HEK293 (cell line): ENCODE data around the gene NCAPG2.
A peak's percentile ranks its signal among the peaks of the same experiment; 100 is the strongest.

Experiments used
- KLF17 ChIP-seq: fragments of 450-650 bp; formaldehyde crosslinking; IDR thresholded peaks from 2 replicates; pipeline ENCODE4 v1.5.1; 2016; ENCODE audit warnings: missing biosample characterization, missing genetic modification characterization
- PRDM10 ChIP-seq: fragments of 450-650 bp; formaldehyde crosslinking; IDR thresholded peaks from 2 replicates; pipeline ENCODE4 v1.5.1; 2016; ENCODE audit warnings: missing biosample characterization, missing genetic modification characterization
- PRDM2 ChIP-seq: fragments of 450-650 bp; formaldehyde crosslinking; IDR thresholded peaks from 2 replicates; pipeline ENCODE4 v1.5.1; 2016; ENCODE audit warnings: missing biosample characterization, missing genetic modification characterization, borderline replicate concordance
- PRDM4 ChIP-seq: fragments of 450-650 bp; formaldehyde crosslinking; IDR thresholded peaks from 2 replicates; pipeline ENCODE4 v1.5.1; 2017; ENCODE audit warnings: missing biosample characterization, missing genetic modification characterization
- SALL2 ChIP-seq: fragments of 450-650 bp; formaldehyde crosslinking; IDR thresholded peaks from 2 replicates; pipeline ENCODE4 v1.5.0; 2017; ENCODE audit warnings: missing biosample characterization, mild to moderate bottlenecking, missing genetic modification characterization, borderline replicate concordance
- SP2 ChIP-seq: fragments of 450-650 bp; formaldehyde crosslinking; IDR thresholded peaks from 2 replicates; pipeline ENCODE4 v1.5.1; 2016; ENCODE audit warnings: missing biosample characterization, missing genetic modification characterization
- WT1 ChIP-seq: fragments of 450-650 bp; formaldehyde crosslinking; IDR thresholded peaks from 2 replicates; pipeline ENCODE4 v1.5.1; 2016; ENCODE audit warnings: missing biosample characterization, missing genetic modification characterization
- YY1 ChIP-seq: fragments of 450-650 bp; formaldehyde crosslinking; IDR thresholded peaks from 2 replicates; pipeline ENCODE4 v1.5.1; 2018; ENCODE audit warnings: missing biosample characterization, missing genetic modification characterization
- ZBTB6 ChIP-seq: fragments of 450-650 bp; formaldehyde crosslinking; IDR thresholded peaks from 2 replicates; pipeline ENCODE4 v1.5.1; 2017; ENCODE audit warnings: missing biosample characterization, missing genetic modification characterization
- ZEB2 ChIP-seq: fragments of 450-650 bp; formaldehyde crosslinking; IDR thresholded peaks from 2 replicates; pipeline ENCODE4 v1.5.1; 2016; ENCODE audit warnings: missing biosample characterization, missing genetic modification characterization
- ZNF114 ChIP-seq: fragments of 450-650 bp; formaldehyde crosslinking; IDR thresholded peaks from 2 replicates; pipeline ENCODE4 v1.5.0; 2017; ENCODE audit warnings: missing biosample characterization, missing genetic modification characterization
- ZNF133 ChIP-seq: fragments of 450-650 bp; formaldehyde crosslinking; IDR thresholded peaks from 2 replicates; pipeline ENCODE4 v1.5.1; 2016; ENCODE audit warnings: missing biosample characterization, missing genetic modification characterization
- ZNF140 ChIP-seq: fragments of 450-650 bp; formaldehyde crosslinking; IDR thresholded peaks from 2 replicates; pipeline ENCODE4 v1.5.1; 2016; ENCODE audit warnings: missing biosample characterization, missing genetic modification characterization
- ZNF146 ChIP-seq: fragments of 450-650 bp; formaldehyde crosslinking; IDR thresholded peaks from 2 replicates; pipeline ENCODE4 v1.5.1; 2016; ENCODE audit warnings: missing biosample characterization, missing genetic modification characterization
- ZNF248 ChIP-seq: fragments of 450-650 bp; formaldehyde crosslinking; IDR thresholded peaks from 2 replicates; pipeline ENCODE4 v1.5.1; 2017; ENCODE audit warnings: missing biosample characterization, missing genetic modification characterization
- ZNF280C ChIP-seq: fragments of 450-650 bp; formaldehyde crosslinking; IDR thresholded peaks from 2 replicates; pipeline ENCODE4 v1.5.1; 2016; ENCODE audit warnings: missing biosample characterization, missing genetic modification characterization
- ZNF335 ChIP-seq: fragments of 450-650 bp; formaldehyde crosslinking; conservative IDR thresholded peaks from 2 replicates; pipeline ENCODE4 v1.5.1; 2016; ENCODE audit warnings: missing biosample characterization, missing genetic modification characterization
- ZNF521 ChIP-seq: fragments of 450-650 bp; formaldehyde crosslinking; IDR thresholded peaks from 2 replicates; pipeline ENCODE4 v1.5.1; 2017; ENCODE audit warnings: missing biosample characterization, mild to moderate bottlenecking, missing genetic modification characterization
- ZNF677 ChIP-seq: fragments of 450-650 bp; IDR thresholded peaks from 2 replicates; pipeline ENCODE4 v1.5.0; 2018; ENCODE audit warnings: missing biosample characterization, mild to moderate bottlenecking, missing genetic modification characterization, moderate library complexity
- ZNF704 ChIP-seq: fragments of 450-650 bp; formaldehyde crosslinking; IDR thresholded peaks from 2 replicates; pipeline ENCODE4 v1.5.1; 2016; ENCODE audit warnings: missing biosample characterization, missing genetic modification characterization
- ZSCAN23 ChIP-seq: fragments of 450-650 bp; formaldehyde crosslinking; IDR thresholded peaks from 2 replicates; pipeline ENCODE4 v1.5.1; 2016; ENCODE audit warnings: missing biosample characterization, missing genetic modification characterization

Gene NCAPG2

GRCh38 chr7:158704524-158705233 lies at the start of gene NCAPG2 (continued):
- TF ChIP-seq PRDM4 (tag by site-specific recombination) (0 out of 2 replicates have a peak, but pooled peaks have one; percentile 20), PRDM10 (peak; percentile 65), PRDM2 (tag by site-specific recombination) (no peak), ZNF248 (tag by site-specific recombination) (no peak), SP2 (tag by site-specific recombination) (peak; percentile 93), SALL2 (tag by site-specific recombination) (no peak), ZNF140 (no peak), YY1 (tag by site-specific recombination) (peak; percentile 51; the same call in 1 of the 2 replicates), ZNF146 (tag by site-specific recombination) (no peak), ZSCAN23 (no peak), KLF17 (tag by site-specific recombination) (peak; percentile 15; the same call in 1 of the 2 replicates), ZEB2 (tag by site-specific recombination) (0 out of 2 replicates have a peak, but pooled peaks have one; percentile 9), ZNF133 (tag by site-specific recombination) (no peak), ZBTB6 (no peak), WT1 (tag by site-specific recombination) (no peak), ZNF335 (no peak), ZNF677 (no peak), ZNF521 (tag by site-specific recombination) (no peak), ZNF704 (no peak), ZNF280C (tag by site-specific recombination) (no peak), ZNF114 (tag by site-specific recombination) (no peak)
